22Rv1 (cell line): ENCODE measurements around the gene WIPF3.
"Not testable (repeated sequence)": the region's sequence is repeated elsewhere in the genome, so short reads cannot be mapped to it uniquely, and the experiment has no call there.

Source experiments
- H3K27ac ChIP-seq: fragments of 450-650 bp; 2 replicates; pipeline ENCODE4 v1.5.1; 2017
- ZFX ChIP-seq: fragments of 450-650 bp; IDR thresholded peaks from 2 replicates; pipeline ENCODE4 v1.6.1; 2017; ENCODE audit warnings: antibody characterized with exemption, borderline replicate concordance
- TF ChIP-seq, protein P1 (sequence below): fragments of 450-650 bp; IDR thresholded peaks from 2 replicates; pipeline ENCODE4 v1.5.1; 2017; ENCODE audit warnings: mild to moderate bottlenecking

The WIPF3 gene

DNA sequence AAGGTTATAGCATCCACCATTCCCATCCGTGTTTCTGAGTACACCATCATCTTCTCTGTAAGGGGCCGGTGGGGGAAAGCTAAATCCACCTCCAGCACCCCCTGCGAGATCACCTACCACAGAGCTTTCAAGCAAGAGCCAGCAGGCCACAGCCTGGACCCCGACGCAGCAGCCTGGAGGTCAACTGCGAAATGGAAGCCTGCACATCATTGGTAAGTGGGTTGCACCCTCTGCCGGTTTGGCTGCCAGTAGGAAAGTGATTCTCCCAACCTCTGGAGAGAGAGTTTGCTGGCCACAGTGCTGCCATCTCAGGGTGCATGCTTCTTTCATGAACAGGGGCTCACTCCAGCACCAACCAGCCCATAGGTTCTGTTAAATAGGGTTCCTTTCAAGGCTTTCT is 81.7 kb downstream of the WIPF3 start:
- TF ChIP-seq ZFX, result no peak
- TF ChIP-seq, protein P1, sequence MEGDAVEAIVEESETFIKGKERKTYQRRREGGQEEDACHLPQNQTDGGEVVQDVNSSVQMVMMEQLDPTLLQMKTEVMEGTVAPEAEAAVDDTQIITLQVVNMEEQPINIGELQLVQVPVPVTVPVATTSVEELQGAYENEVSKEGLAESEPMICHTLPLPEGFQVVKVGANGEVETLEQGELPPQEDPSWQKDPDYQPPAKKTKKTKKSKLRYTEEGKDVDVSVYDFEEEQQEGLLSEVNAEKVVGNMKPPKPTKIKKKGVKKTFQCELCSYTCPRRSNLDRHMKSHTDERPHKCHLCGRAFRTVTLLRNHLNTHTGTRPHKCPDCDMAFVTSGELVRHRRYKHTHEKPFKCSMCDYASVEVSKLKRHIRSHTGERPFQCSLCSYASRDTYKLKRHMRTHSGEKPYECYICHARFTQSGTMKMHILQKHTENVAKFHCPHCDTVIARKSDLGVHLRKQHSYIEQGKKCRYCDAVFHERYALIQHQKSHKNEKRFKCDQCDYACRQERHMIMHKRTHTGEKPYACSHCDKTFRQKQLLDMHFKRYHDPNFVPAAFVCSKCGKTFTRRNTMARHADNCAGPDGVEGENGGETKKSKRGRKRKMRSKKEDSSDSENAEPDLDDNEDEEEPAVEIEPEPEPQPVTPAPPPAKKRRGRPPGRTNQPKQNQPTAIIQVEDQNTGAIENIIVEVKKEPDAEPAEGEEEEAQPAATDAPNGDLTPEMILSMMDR, result no peak

DNA sequence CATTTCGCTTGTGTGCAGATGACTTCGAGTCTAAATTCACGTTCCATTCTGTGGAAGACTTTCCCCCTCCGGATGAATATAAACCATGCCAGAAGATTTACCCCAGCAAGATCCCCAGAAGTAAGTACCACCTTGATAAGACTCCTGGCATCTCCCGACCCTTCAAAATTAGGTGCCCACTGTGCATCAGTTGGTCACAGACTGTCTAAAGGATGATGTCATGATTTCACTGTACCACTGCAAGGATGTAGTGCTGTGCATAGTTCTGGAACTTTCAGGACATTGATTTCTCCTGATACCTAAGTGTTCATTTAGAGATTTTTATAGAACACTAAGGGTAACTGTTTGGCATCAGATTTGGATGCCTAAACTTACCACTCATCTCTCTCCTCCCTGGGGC is 83.0 kb downstream of the WIPF3 start:
- TF ChIP-seq, protein P1, result no peak
- no peak for TF ChIP-seq ZFX
- no peak overlapping the region for H3K27ac ChIP-seq

More for the DNA sequence above, 81.7 kb downstream of the WIPF3 start:
- H3K27ac ChIP-seq, result no peak overlapping the region

DNA sequence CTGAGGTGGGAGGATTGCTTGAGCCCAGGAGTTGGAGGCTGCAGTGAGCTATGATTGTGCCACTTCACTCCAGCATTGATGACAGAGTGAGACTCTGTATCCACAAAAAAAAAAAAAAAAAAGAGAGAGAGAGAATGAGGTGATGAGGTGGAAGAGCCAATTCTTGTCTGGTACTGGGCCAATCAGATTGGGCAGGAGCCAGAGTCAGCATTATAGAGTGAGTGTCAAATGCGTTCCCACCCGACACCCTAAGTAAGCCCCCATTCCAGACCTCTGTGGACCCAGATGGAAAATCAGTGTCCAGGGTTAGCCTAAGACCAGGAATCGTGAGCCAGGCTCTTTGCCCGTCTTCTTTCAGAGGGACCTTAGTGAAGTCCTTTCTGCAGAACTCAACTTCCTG is 83.9 kb downstream of the WIPF3 start:
- TF ChIP-seq, protein P1, result no peak
- TF ChIP-seq ZFX, result no peak
- H3K27ac ChIP-seq, result no peak overlapping the region

DNA sequence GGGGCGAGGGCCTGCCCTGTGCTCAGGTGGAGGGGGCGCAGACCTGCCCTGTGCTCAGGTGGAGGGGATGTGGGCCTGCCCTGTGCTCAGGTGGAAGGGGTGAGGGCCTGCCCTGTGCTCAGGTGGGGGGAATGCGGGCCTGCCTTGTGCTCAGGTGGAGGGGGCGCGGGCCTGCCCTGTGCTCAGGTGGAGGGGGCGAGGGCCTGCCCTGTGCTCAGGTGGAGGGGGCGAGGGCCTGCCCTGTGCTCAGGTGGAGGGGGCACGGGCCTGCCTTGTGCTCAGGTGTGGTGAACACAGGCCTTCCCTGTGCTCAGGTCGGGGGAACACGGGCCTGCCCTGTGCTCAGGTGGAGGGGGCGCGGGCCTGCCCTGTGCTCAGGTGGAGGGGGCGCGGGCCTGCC is 84.5 kb downstream of the WIPF3 start:
- not testable (repeated sequence) for H3K27ac ChIP-seq

- TF ChIP-seq, protein P1, result no peak
- TF ChIP-seq ZFX, result no peak
- H3K27ac ChIP-seq, result no peak overlapping the region
Measured at GRCh38 chr7:29891766-29892165, 85.5 kb downstream of the WIPF3 start.

GRCh38 chr7:29892231-29892630 is 85.9 kb downstream of the WIPF3 start:
- H3K27ac ChIP-seq, result no peak overlapping the region

DNA sequence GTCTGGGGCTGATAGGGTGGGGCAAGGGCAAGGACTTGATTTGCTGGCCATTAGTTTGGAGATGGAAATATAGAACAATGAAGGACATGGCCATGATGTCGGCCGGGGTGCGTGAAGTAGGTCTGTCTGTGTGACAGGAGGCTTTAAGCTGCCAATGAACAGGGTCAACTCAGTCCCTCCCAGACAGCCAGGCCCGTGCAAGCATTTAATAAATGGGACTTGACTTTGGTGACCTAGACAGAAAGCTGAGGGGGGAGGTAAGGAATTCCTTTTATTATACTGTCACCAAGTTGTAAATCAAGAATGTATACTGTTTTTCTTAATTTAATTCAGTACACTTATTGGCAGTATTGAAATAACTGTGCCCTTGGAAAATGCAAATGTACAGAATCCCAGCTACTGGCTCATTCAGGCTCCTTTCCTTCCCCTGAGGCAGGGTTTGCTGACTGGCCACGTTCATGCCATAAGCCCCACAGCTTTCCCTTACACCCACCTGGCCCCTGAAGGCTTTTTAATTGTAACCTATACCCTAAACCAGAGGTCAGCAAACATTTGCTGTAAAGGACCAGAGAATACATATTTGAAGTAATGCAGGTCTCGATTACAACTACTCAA is 87.2 kb downstream of the WIPF3 start:
- no peak overlapping the region for H3K27ac ChIP-seq
- TF ChIP-seq, protein P1, result no peak
- TF ChIP-seq ZFX, result no peak

More at GRCh38 chr7:29892231-29892630, 85.9 kb downstream of the WIPF3 start:
- TF ChIP-seq, protein P1, result no peak

DNA sequence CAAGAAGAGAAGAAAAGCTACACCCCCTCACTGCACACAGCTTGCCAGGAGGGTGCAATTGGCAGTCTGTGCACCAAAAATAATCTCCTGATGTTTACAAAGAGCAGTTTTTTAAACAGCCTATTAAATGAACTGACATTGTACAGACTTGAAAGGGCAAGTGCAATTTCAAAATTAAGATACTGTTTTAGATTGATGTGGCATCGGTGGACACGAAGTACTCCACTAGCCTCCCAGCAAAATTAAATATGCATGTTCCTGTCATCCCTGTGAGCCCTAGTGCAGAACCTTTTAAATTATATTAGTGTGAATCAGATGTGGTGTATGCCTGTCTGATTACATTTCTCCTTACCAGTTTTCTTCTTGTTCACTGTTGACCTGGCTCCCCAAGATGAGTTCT is 87.9 kb downstream of the WIPF3 start:
- H3K27ac ChIP-seq, result no peak overlapping the region
- TF ChIP-seq ZFX, result no peak
- TF ChIP-seq, protein P1, result no peak
